GM18867 (cell line): Measurements from ENCODE around the gene TINCR.

Experiments used
- ATAC-seq: cut with Tn5 transposase; IDR thresholded peaks from one replicate; pipeline ENCODE4 v1.9.1; 2021; ENCODE audit warnings: mild to moderate bottlenecking, moderate library complexity; ENCODE audit not compliant: unreplicated experiment

Gene TINCR

GRCh38 chr19:5519076-5519475 is 48.7 kb downstream of the TINCR start:
- ATAC-seq = no peak

DNA sequence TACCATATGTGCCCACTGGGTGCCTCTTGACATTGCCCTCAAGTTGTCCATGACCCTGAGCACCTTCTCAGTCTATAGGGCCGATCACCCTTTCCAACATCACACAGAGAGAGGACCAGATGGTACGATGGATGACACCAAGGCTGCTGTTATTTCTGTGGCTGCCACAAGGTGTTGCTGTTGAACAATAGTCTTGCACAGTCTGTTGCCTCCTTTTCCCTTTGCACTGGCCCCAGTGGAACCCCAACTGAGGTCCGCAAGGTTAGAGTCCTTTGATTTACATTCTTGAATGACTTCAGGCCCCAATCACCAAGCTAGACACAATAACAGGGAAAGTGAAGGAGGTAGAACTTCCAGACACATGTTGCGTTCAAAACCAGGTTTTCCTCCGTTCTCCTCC is 52.0 kb downstream of the TINCR start:
- ATAC-seq = no peak

GRCh38 chr19:5514001-5514400 is 53.8 kb downstream of the TINCR start:
- no peak for ATAC-seq

DNA sequence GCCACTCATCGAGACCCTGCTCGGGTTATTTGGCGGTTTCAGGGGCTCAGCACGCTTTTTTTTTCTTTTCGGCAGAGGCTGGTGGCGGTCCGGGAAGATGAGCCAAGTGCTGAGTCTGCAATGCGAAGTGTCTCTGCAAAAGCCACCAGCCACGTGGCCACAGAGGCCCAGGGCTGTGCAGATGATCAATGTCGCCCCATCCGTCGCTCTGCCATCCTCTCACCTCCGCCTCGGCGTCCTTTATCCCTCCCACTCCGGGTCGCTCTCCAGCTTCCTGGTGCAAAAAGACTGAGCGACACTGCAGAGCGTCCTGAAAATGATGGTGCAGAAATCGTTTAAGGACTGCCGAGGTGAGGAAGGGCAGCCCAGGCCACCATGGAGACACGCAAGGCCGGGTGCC is 55.0 kb downstream of the TINCR start:
- ATAC-seq = no peak
